HG03039 (cell line): ENCODE measurements around the gene CLSTN2.
"Not testable (repeated sequence)": the region's sequence is repeated elsewhere in the genome, so short reads cannot be mapped to it uniquely, and the experiment has no call there.

Experiments used
- ATAC-seq: cut with Tn5 transposase; IDR thresholded peaks from one replicate; pipeline ENCODE4 v1.9.1; 2021; ENCODE audit warnings: mild to moderate bottlenecking, moderate library complexity; ENCODE audit not compliant: unreplicated experiment

The CLSTN2 gene

GRCh38 chr3:140399871-140400270 lies 464.9 kb downstream of the CLSTN2 start:
- no peak for ATAC-seq

GRCh38 chr3:140403079-140403478 lies 468.1 kb downstream of the CLSTN2 start:
- ATAC-seq: no peak

GRCh38 chr3:140403608-140404007 lies 468.6 kb downstream of the CLSTN2 start:
- ATAC-seq: no peak

- no peak for ATAC-seq
Measured at GRCh38 chr3:140406655-140407054, 471.7 kb downstream of the CLSTN2 start.

- no peak for ATAC-seq
Measured at GRCh38 chr3:140408252-140408651, 473.3 kb downstream of the CLSTN2 start.

GRCh38 chr3:140416666-140417065 lies 481.7 kb downstream of the CLSTN2 start:
- ATAC-seq: no peak

GRCh38 chr3:140420621-140421357 lies 485.8 kb downstream of the CLSTN2 start:
- no peak for ATAC-seq

GRCh38 chr3:140421884-140422283 lies 486.9 kb downstream of the CLSTN2 start:
- ATAC-seq: no peak

GRCh38 chr3:140423146-140423545 lies 488.2 kb downstream of the CLSTN2 start:
- ATAC-seq: no peak

- not testable (repeated sequence) for ATAC-seq
Measured at GRCh38 chr3:140423574-140423973, 488.6 kb downstream of the CLSTN2 start.

GRCh38 chr3:140424211-140424610 lies 489.2 kb downstream of the CLSTN2 start:
- ATAC-seq: no peak

- no peak for ATAC-seq
Measured at GRCh38 chr3:140424726-140425125, 489.7 kb downstream of the CLSTN2 start.

GRCh38 chr3:140427786-140428185 lies 492.8 kb downstream of the CLSTN2 start:
- ATAC-seq: no peak

- no peak for ATAC-seq
Measured at GRCh38 chr3:140428380-140428779, 493.4 kb downstream of the CLSTN2 start.

- no peak for ATAC-seq
Measured at GRCh38 chr3:140429791-140430190, 494.8 kb downstream of the CLSTN2 start.

GRCh38 chr3:140430494-140430893 lies 495.5 kb downstream of the CLSTN2 start:
- ATAC-seq: no peak

- no peak for ATAC-seq
Measured at GRCh38 chr3:140432229-140432669, 497.3 kb downstream of the CLSTN2 start.

- no peak for ATAC-seq
Measured at GRCh38 chr3:140433431-140433830, 498.4 kb downstream of the CLSTN2 start.

GRCh38 chr3:140434261-140434905 lies 499.4 kb downstream of the CLSTN2 start:
- ATAC-seq: no peak

GRCh38 chr3:140436421-140436820 lies 501.4 kb downstream of the CLSTN2 start:
- ATAC-seq: no peak

GRCh38 chr3:140438736-140439470 lies 503.9 kb downstream of the CLSTN2 start:
- no peak for ATAC-seq

GRCh38 chr3:140439527-140439926 lies 504.5 kb downstream of the CLSTN2 start:
- ATAC-seq: no peak
